Erythroblast (primary cell): ENCODE data around the gene MMADHC.

Experiments
- DNase-seq, 2 experiments: peaks; one replicate each; lab custom pipeline; 2025; lab: John Stamatoyannopoulos, UW
- GATA1 ChIP-seq: IDR thresholded peaks from 2 replicates; pipeline ENCODE4 v1.6.1; 2011; ENCODE audit warnings: low read depth, mild to moderate bottlenecking, control low read depth, low read length, moderate library complexity
- POLR2A ChIP-seq: IDR thresholded peaks from 2 replicates; pipeline ENCODE4 v1.6.1; 2011; ENCODE audit warnings: mild to moderate bottlenecking, low read length

Gene MMADHC

GRCh38 chr2:149606251-149606811, 18.8 kb upstream of the MMADHC start:
- TF ChIP-seq POLR2A (no peak), GATA1 (no peak)
- no peak for DNase-seq

- no peak for DNase-seq
- no peak for TF ChIP-seq POLR2A
- TF ChIP-seq GATA1, result no peak
Measured at GRCh38 chr2:149603248-149603647, 15.7 kb upstream of the MMADHC start.

- no peak for DNase-seq
Measured at GRCh38 chr2:149601141-149601796, 13.7 kb upstream of the MMADHC start.

GRCh38 chr2:149597668-149598326, 10.2 kb upstream of the MMADHC start:
- TF ChIP-seq POLR2A (no peak), GATA1 (no peak)
- peak; percentile 48 to 63 for DNase-seq

More at GRCh38 chr2:149601141-149601796, 13.7 kb upstream of the MMADHC start:
- TF ChIP-seq GATA1, result no peak
- TF ChIP-seq POLR2A, result no peak

GRCh38 chr2:149597050-149597667, 9.6 kb upstream of the MMADHC start:
- DNase-seq, result no peak
- TF ChIP-seq GATA1 (no peak), POLR2A (no peak)

GRCh38 chr2:149596471-149596870, 8.9 kb upstream of the MMADHC start:
- TF ChIP-seq GATA1 (no peak), POLR2A (no peak)
- no peak for DNase-seq

- DNase-seq, result no peak
- no peak for TF ChIP-seq POLR2A
- no peak for TF ChIP-seq GATA1
Measured at GRCh38 chr2:149595056-149595963, 7.7 kb upstream of the MMADHC start.

- no peak for DNase-seq
- TF ChIP-seq POLR2A, result no peak
- TF ChIP-seq GATA1, result no peak
Measured at GRCh38 chr2:149594411-149594810, 6.8 kb upstream of the MMADHC start.

- TF ChIP-seq GATA1 (no peak), POLR2A (no peak)
- peak in 1 of 2 experiments; percentile 30 for DNase-seq
Measured at GRCh38 chr2:149587950-149588487, 444 bp upstream of the MMADHC start.

- DNase-seq, result no peak
- TF ChIP-seq POLR2A, result no peak
- TF ChIP-seq GATA1, result no peak
Measured at GRCh38 chr2:149586898-149587219, 716 bp downstream of the MMADHC start.

GRCh38 chr2:149586063-149586462, 1.5 kb downstream of the MMADHC start:
- TF ChIP-seq POLR2A, result peak; percentile 52
- TF ChIP-seq GATA1, result peak; percentile 27
- peak; percentile 72 to 84 for DNase-seq

GRCh38 chr2:149585166-149585885, 2.2 kb downstream of the MMADHC start:
- TF ChIP-seq GATA1 (no peak), POLR2A (no peak)
- no peak for DNase-seq
